Adipocyte (in vitro differentiated cells): ENCODE measurements around the gene KLHL1.

Source experiments
- DNase-seq: peaks from one replicate; pipeline ENCODE4 v3.0.0-alpha.2; 2015; ENCODE audit warnings: low read depth
- H3K27me3 ChIP-seq: replicated peaks from 2 replicates; pipeline ENCODE4 v1.7.0; 2013; ENCODE audit warnings: mild to moderate bottlenecking, low read length, moderate library complexity; ENCODE audit not compliant: control insufficient read depth, insufficient read depth
- H3K36me3 ChIP-seq: 2 replicates; pipeline ENCODE4 v1.7.0; 2013; ENCODE audit warnings: low read length, mild to moderate bottlenecking, moderate library complexity; ENCODE audit not compliant: control insufficient read depth, insufficient read depth, severe bottlenecking
- H3K4me1 ChIP-seq: 2 replicates; pipeline ENCODE4 v1.7.0; 2013; ENCODE audit warnings: mild to moderate bottlenecking, low read length, moderate library complexity; ENCODE audit not compliant: control insufficient read depth, insufficient read depth
- H3K4me3 ChIP-seq: 2 replicates; pipeline ENCODE4 v1.7.0; 2013; ENCODE audit warnings: mild to moderate bottlenecking, low read length, moderate library complexity
- H3K9ac ChIP-seq: 2 replicates; pipeline ENCODE4 v1.7.0; 2013; ENCODE audit warnings: mild to moderate bottlenecking, low read length, moderate library complexity
- H3K9me3 ChIP-seq: 2 replicates; pipeline ENCODE4 v1.7.0; 2013; ENCODE audit warnings: mild to moderate bottlenecking, low read length, moderate library complexity; ENCODE audit not compliant: control insufficient read depth

The KLHL1 gene

GRCh38 chr13:70014337-70014736, 93.9 kb downstream of the KLHL1 start:
- no peak for DNase-seq
- no peaks in the 10 kb centered on the region for H3K27me3 ChIP-seq
- no peak overlapping the region for H3K9ac ChIP-seq
- no peaks in the 10 kb centered on the region for H3K4me1 ChIP-seq
- no peaks in the 10 kb centered on the region for H3K36me3 ChIP-seq
- no peak overlapping the region for H3K4me3 ChIP-seq
- H3K9me3 ChIP-seq, result peaks cover 8% of the 10 kb centered on the region

- no peaks in the 10 kb centered on the region for H3K4me1 ChIP-seq
- no peak overlapping the region for H3K4me3 ChIP-seq
- no peaks in the 10 kb centered on the region for H3K36me3 ChIP-seq
- H3K9ac ChIP-seq, result no peak overlapping the region
- no peaks in the 10 kb centered on the region for H3K27me3 ChIP-seq
- no peak for DNase-seq
- no peaks in the 10 kb centered on the region for H3K9me3 ChIP-seq
Measured at GRCh38 chr13:69999875-70000274, 108.4 kb downstream of the KLHL1 start.

- DNase-seq, result no peak
- H3K9me3 ChIP-seq, result peaks cover 7% of the 10 kb centered on the region
- H3K4me1 ChIP-seq, result no peaks in the 10 kb centered on the region
- no peaks in the 10 kb centered on the region for H3K36me3 ChIP-seq
- H3K9ac ChIP-seq, result no peak overlapping the region
- H3K27me3 ChIP-seq, result no peaks in the 10 kb centered on the region
- H3K4me3 ChIP-seq, result no peak overlapping the region
Measured at GRCh38 chr13:69997061-69997460, 111.2 kb downstream of the KLHL1 start.

- no peak overlapping the region for H3K4me3 ChIP-seq
- no peak overlapping the region for H3K9ac ChIP-seq
Measured at GRCh38 chr13:69980799-69981198, 127.5 kb downstream of the KLHL1 start.

GRCh38 chr13:69975496-69975895, 132.8 kb downstream of the KLHL1 start:
- no peaks in the 10 kb centered on the region for H3K27me3 ChIP-seq
- no peak for DNase-seq
- no peaks in the 10 kb centered on the region for H3K4me1 ChIP-seq
- H3K9me3 ChIP-seq, result no peaks in the 10 kb centered on the region
- no peak overlapping the region for H3K9ac ChIP-seq
- H3K36me3 ChIP-seq, result no peaks in the 10 kb centered on the region
- H3K4me3 ChIP-seq, result no peak overlapping the region

More at GRCh38 chr13:69980799-69981198, 127.5 kb downstream of the KLHL1 start:
- no peaks in the 10 kb centered on the region for H3K27me3 ChIP-seq
- H3K36me3 ChIP-seq, result no peaks in the 10 kb centered on the region
- no peak for DNase-seq
- no peaks in the 10 kb centered on the region for H3K4me1 ChIP-seq
- H3K9me3 ChIP-seq, result no peaks in the 10 kb centered on the region

GRCh38 chr13:69970520-69970919, 137.7 kb downstream of the KLHL1 start:
- H3K9me3 ChIP-seq, result no peaks in the 10 kb centered on the region
- no peaks in the 10 kb centered on the region for H3K36me3 ChIP-seq
- DNase-seq, result no peak
- no peak overlapping the region for H3K4me3 ChIP-seq
- no peaks in the 10 kb centered on the region for H3K27me3 ChIP-seq
- no peaks in the 10 kb centered on the region for H3K4me1 ChIP-seq
- H3K9ac ChIP-seq, result no peak overlapping the region

GRCh38 chr13:69959046-69959445, 149.2 kb downstream of the KLHL1 start:
- Histone ChIP-seq H3K9ac (no peak overlapping the region), H3K9me3 (no peaks in the 10 kb centered on the region), H3K36me3 (no peaks in the 10 kb centered on the region), H3K4me3 (no peak overlapping the region), H3K4me1 (no peaks in the 10 kb centered on the region), H3K27me3 (no peaks in the 10 kb centered on the region)
- no peak for DNase-seq

- H3K9me3 ChIP-seq, result no peaks in the 10 kb centered on the region
- H3K9ac ChIP-seq, result no peak overlapping the region
- no peak overlapping the region for H3K4me3 ChIP-seq
- H3K27me3 ChIP-seq, result no peaks in the 10 kb centered on the region
- no peaks in the 10 kb centered on the region for H3K4me1 ChIP-seq
- H3K36me3 ChIP-seq, result no peaks in the 10 kb centered on the region
- DNase-seq, result no peak
Measured at GRCh38 chr13:69956839-69957238, 151.4 kb downstream of the KLHL1 start.

GRCh38 chr13:69956349-69956748, 151.9 kb downstream of the KLHL1 start:
- Histone ChIP-seq H3K4me3 (no peak overlapping the region), H3K4me1 (no peaks in the 10 kb centered on the region), H3K9me3 (no peaks in the 10 kb centered on the region), H3K9ac (no peak overlapping the region), H3K36me3 (no peaks in the 10 kb centered on the region), H3K27me3 (no peaks in the 10 kb centered on the region)
- DNase-seq, result no peak

GRCh38 chr13:69955271-69955670, 153.0 kb downstream of the KLHL1 start:
- H3K9ac ChIP-seq, result no peak overlapping the region
- no peaks in the 10 kb centered on the region for H3K4me1 ChIP-seq
- no peak overlapping the region for H3K4me3 ChIP-seq
- DNase-seq, result no peak
- H3K9me3 ChIP-seq, result no peaks in the 10 kb centered on the region
- no peaks in the 10 kb centered on the region for H3K36me3 ChIP-seq
- no peaks in the 10 kb centered on the region for H3K27me3 ChIP-seq

- Histone ChIP-seq H3K36me3 (no peaks in the 10 kb centered on the region), H3K4me3 (no peak overlapping the region), H3K27me3 (no peaks in the 10 kb centered on the region), H3K9ac (no peak overlapping the region), H3K9me3 (no peaks in the 10 kb centered on the region), H3K4me1 (no peaks in the 10 kb centered on the region)
- no peak for DNase-seq
Measured at GRCh38 chr13:69951412-69951811, 156.8 kb downstream of the KLHL1 start.

GRCh38 chr13:69950160-69950559, 158.1 kb downstream of the KLHL1 start:
- Histone ChIP-seq H3K4me3 (no peak overlapping the region), H3K36me3 (no peaks in the 10 kb centered on the region), H3K4me1 (no peaks in the 10 kb centered on the region), H3K27me3 (no peaks in the 10 kb centered on the region), H3K9ac (no peak overlapping the region), H3K9me3 (no peaks in the 10 kb centered on the region)
- no peak for DNase-seq
